ENCODE results near the gene SCN4A. TPM values are rescaled to one million over a fixed set of nuclear protein-coding genes. Genes with fewer than 3 reads are reported as not detected.
A peak's percentile ranks its signal among the peaks of the same experiment; 100 is the strongest.
"Not testable (repeated sequence)": the region's sequence is repeated elsewhere in the genome, so short reads cannot be mapped to it uniquely, and the experiment has no call there.

The SCN4A gene
- total RNA-seq, 1 donor from 2014 or later: 0.56 TPM

GRCh38 chr17:63928966-63929695, 43.6 kb downstream of the SCN4A start:
- ATAC-seq (ENCODE audit: poor library complexity): no peak
- no peak for DNase-seq
- intact Hi-C loops (cut with DNase I): loop anchor here (5.0 to 10.0 kb wide), 2 partner anchors 58 to 346 kb away; no protein-coding TSS in a partner anchor

- DNase-seq: no peak
- intact Hi-C loops (cut with DNase I): loop anchor here (5.0 to 10.0 kb wide), 2 partner anchors 59 to 347 kb away; no protein-coding TSS in a partner anchor
- ATAC-seq (ENCODE audit: poor library complexity): no peak
Measured at GRCh38 chr17:63928172-63928666, 44.5 kb downstream of the SCN4A start.

- ATAC-seq (ENCODE audit: poor library complexity) (no peak), DNase-seq (no peak)
- intact Hi-C loops (cut with DNase I): loop anchor here (5.0 to 10.0 kb wide), 2 partner anchors 60 to 347 kb away; no protein-coding TSS in a partner anchor
Measured at GRCh38 chr17:63927464-63928171, 45.1 kb downstream of the SCN4A start.

- ATAC-seq (ENCODE audit: poor library complexity) (no peak), DNase-seq (no peak)
- intact Hi-C loops (cut with DNase I): loop anchor here (5.0 to 10.0 kb wide), 2 partner anchors 61 to 349 kb away; no protein-coding TSS in a partner anchor
Measured at GRCh38 chr17:63926164-63926563, 46.6 kb downstream of the SCN4A start.

- ATAC-seq (ENCODE audit: poor library complexity) (no peak), DNase-seq (no peak)
- intact Hi-C loops (cut with DNase I): loop anchor here (5.0 to 10.0 kb wide), 2 partner anchors 62 to 349 kb away; no protein-coding TSS in a partner anchor
Measured at GRCh38 chr17:63925615-63926014, 47.1 kb downstream of the SCN4A start.

- ATAC-seq (ENCODE audit: poor library complexity); DNase-seq: not testable (repeated sequence)
- intact Hi-C loops (cut with DNase I): loop anchor here (10.0 kb wide), 1 partner anchor 352 kb away; no protein-coding TSS in a partner anchor
Measured at GRCh38 chr17:63922402-63922801, 50.3 kb downstream of the SCN4A start.

- not testable (repeated sequence) for DNase-seq; ATAC-seq (ENCODE audit: poor library complexity)
- intact Hi-C loops (cut with DNase I): loop anchor here (10.0 kb wide), 1 partner anchor 354 kb away; no protein-coding TSS in a partner anchor
Measured at GRCh38 chr17:63920779-63921178, 51.9 kb downstream of the SCN4A start.

- not testable (repeated sequence) for DNase-seq; ATAC-seq (ENCODE audit: poor library complexity)
- intact Hi-C loops (cut with DNase I): loop anchor here (10.0 kb wide), 1 partner anchor 355 kb away; no protein-coding TSS in a partner anchor
Measured at GRCh38 chr17:63920050-63920449, 52.7 kb downstream of the SCN4A start.

- DNase-seq: no peak
- intact Hi-C loops (cut with DNase I): loop anchor here (5.0 to 10.0 kb wide), 3 partner anchors 73 to 218 kb away; partner anchors contain the start of gene ICAM2
- peak; percentile 87 for ATAC-seq (ENCODE audit: poor library complexity)
Measured at GRCh38 chr17:63919311-63919723, 53.4 kb downstream of the SCN4A start.

- ATAC-seq (ENCODE audit: poor library complexity); DNase-seq: not testable (repeated sequence)
- intact Hi-C loops (cut with DNase I): loop anchor here (5.0 to 10.0 kb wide), 3 partner anchors 73 to 218 kb away; partner anchors contain the start of gene ICAM2
Measured at GRCh38 chr17:63918789-63919305, 53.9 kb downstream of the SCN4A start, which contains the start of gene GH1. TSS of gene GH1 (minus strand) at chr17:63918839. CDS start at chr17:63918776, 63 bp downstream.

- intact Hi-C loops (cut with DNase I): loop anchor here (5.0 to 10.0 kb wide), 3 partner anchors 74 to 219 kb away; partner anchors contain the start of gene ICAM2
- DNase-seq: no peak
Measured at GRCh38 chr17:63918305-63918704, 54.4 kb downstream of the SCN4A start.

GRCh38 chr17:63917646-63918045, 55.1 kb downstream of the SCN4A start:
- intact Hi-C loops (cut with DNase I): loop anchor here (5.0 to 10.0 kb wide), 3 partner anchors 75 to 220 kb away; partner anchors contain the start of gene ICAM2
- ATAC-seq (ENCODE audit: poor library complexity) (no peak), DNase-seq (no peak)

More at GRCh38 chr17:63918305-63918704, 54.4 kb downstream of the SCN4A start:
- peak; percentile 27 for ATAC-seq (ENCODE audit: poor library complexity)

GRCh38 chr17:63917206-63917605, 55.5 kb downstream of the SCN4A start:
- intact Hi-C loops (cut with DNase I): loop anchor here (5.0 to 10.0 kb wide), 3 partner anchors 75 to 220 kb away; partner anchors contain the start of gene ICAM2
- not testable (repeated sequence) for ATAC-seq (ENCODE audit: poor library complexity); DNase-seq

GRCh38 chr17:63916566-63917185, 56.0 kb downstream of the SCN4A start:
- intact Hi-C loops (cut with DNase I): loop anchor here (5.0 to 10.0 kb wide), 3 partner anchors 76 to 221 kb away; partner anchors contain the start of gene ICAM2
- ATAC-seq (ENCODE audit: poor library complexity) (no peak), DNase-seq (no peak)

- intact Hi-C loops (cut with DNase I): loop anchor here (5.0 to 10.0 kb wide), 3 partner anchors 77 to 222 kb away; partner anchors contain the start of gene ICAM2
- not testable (repeated sequence) for DNase-seq; ATAC-seq (ENCODE audit: poor library complexity)
Measured at GRCh38 chr17:63915753-63916152, 57.0 kb downstream of the SCN4A start.

GRCh38 chr17:63914471-63914870, 58.2 kb downstream of the SCN4A start:
- intact Hi-C loops (cut with DNase I): loop anchor here (10.0 kb wide), 1 partner anchor 110 kb away; the partner anchor contains the start of gene ICAM2
- DNase-seq: no peak
- no peak for ATAC-seq (ENCODE audit: poor library complexity)

- ATAC-seq (ENCODE audit: poor library complexity): peak; percentile 64
- intact Hi-C loops (cut with DNase I): loop anchor here (10.0 kb wide), 1 partner anchor 113 kb away; the partner anchor contains the start of gene ICAM2
- no peak for DNase-seq
Measured at GRCh38 chr17:63911657-63912100, 61.0 kb downstream of the SCN4A start.

All from Right ventricle myocardium superior (tissue), 1 donor.